Measurements from ENCODE around the gene RAB15. TPM values are rescaled to one million over a fixed set of nuclear protein-coding genes. Genes with fewer than 3 reads are reported as not detected.

RAB15 gene
- total RNA-seq, 1 donor, result 4.8 TPM

DNA sequence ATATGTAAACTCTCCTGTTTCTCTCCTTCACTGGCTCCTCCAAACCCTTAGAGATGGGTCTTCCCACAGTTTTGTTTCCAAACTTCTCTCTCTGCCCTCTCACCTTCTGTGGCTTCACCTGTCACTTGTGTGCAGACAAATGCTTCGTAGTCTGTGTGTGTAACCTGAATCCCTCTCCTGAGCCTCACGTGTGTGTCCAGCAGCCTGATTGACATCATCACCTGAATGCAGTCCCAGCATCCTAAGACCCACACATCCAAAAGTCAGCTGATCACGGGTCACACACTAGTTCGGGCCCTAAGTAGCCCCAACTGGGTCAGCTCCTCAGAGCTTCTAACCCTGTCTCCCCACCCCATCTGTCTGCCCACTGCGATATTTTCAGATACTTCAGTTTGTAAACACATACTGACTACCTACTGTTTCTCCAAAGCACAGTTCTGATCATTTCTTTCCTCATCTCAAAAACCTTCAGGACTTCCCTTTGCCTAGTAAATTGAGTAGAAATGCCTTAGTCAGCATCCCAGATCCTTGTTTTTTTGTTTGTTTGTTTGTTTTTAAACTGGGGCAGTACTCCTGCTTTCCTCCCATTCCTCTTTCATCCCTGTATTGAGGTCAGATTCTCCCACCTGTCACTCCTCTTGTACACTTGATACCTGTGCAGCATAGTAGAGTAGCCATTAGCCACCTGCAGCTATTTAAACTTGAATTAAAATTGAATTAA is 38.2 kb upstream of the RAB15 start:
- DNase-seq (ENCODE audit: low read depth), result no peak
- H3K4me3 ChIP-seq (ENCODE audit: low read depth, low read length), result no peak overlapping the region
- TF ChIP-seq, protein P1, sequence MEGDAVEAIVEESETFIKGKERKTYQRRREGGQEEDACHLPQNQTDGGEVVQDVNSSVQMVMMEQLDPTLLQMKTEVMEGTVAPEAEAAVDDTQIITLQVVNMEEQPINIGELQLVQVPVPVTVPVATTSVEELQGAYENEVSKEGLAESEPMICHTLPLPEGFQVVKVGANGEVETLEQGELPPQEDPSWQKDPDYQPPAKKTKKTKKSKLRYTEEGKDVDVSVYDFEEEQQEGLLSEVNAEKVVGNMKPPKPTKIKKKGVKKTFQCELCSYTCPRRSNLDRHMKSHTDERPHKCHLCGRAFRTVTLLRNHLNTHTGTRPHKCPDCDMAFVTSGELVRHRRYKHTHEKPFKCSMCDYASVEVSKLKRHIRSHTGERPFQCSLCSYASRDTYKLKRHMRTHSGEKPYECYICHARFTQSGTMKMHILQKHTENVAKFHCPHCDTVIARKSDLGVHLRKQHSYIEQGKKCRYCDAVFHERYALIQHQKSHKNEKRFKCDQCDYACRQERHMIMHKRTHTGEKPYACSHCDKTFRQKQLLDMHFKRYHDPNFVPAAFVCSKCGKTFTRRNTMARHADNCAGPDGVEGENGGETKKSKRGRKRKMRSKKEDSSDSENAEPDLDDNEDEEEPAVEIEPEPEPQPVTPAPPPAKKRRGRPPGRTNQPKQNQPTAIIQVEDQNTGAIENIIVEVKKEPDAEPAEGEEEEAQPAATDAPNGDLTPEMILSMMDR (IDR thresholded peaks at IDR 0.05; ENCODE audit: insufficient read depth, low read length), result no peak

DNA sequence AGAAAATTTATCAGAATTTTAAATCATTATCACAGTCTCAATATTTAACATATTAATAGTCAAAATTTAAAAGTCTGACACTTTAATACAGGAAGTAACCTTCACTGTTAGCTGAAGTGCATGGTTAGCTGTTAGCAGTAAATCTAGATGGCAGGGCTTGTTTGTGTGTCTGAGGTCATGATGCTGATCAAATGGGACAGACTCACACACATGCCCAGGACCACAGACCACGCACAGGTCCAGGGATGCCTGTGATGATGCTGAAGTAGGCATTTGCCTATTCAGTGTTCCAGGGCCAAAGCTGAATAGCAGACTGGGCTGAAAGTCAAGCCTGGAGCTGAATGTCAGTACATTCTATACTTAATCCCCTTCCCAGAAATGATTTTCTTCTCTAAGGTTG is 35.1 kb upstream of the RAB15 start:
- no peak for DNase-seq (ENCODE audit: low read depth)
- no peak overlapping the region for H3K4me3 ChIP-seq (ENCODE audit: low read depth, low read length)
- TF ChIP-seq, protein P1 (IDR thresholded peaks at IDR 0.05; ENCODE audit: insufficient read depth, low read length), result no peak

DNA sequence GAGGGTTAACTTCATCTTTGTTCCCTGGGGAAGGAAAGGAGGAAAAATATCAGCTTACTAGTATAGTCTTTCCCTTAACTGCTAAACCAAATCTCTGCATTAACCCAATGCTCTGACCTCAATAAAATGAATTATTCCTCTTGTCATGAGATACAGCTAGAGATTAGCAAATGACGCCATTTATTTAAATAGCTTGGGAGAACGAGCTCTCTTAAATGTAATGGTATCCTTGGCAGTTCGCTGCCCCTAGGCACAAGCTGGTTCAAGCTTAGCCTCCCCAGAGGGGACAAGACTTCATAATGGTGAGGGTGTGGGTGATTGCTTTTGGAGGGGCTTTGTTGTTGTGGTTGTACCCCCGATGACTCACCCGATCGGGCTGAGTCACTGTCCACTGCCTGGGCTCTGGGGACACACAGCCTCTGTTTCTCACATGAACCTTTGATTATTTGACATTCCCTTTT is 34.2 kb upstream of the RAB15 start:
- no peak for DNase-seq (ENCODE audit: low read depth)
- TF ChIP-seq, protein P1 (IDR thresholded peaks at IDR 0.05; ENCODE audit: insufficient read depth, low read length), result no peak
- H3K4me3 ChIP-seq (ENCODE audit: low read depth, low read length), result no peak overlapping the region

DNA sequence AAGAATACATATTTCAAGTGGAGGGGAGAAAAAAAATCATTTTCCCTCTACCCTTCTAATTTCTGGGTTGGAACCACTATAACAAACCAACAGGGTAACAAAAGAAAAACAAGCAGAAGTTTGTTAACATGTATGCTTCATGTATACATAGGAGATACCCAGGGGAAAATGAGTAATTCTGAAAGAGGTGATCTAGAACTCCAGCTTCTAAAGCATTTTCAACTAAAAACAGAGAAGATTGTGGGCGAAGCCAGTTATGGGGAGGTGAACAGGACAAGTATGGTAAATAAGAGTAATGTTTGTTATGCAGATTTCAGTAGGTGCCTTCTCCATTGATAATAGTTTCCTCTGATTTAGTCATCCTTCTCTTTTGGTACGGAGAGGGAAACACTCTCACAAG is 31.3 kb upstream of the RAB15 start:
- TF ChIP-seq, protein P1 (IDR thresholded peaks at IDR 0.05; ENCODE audit: insufficient read depth, low read length), result no peak
- no peak overlapping the region for H3K4me3 ChIP-seq (ENCODE audit: low read depth, low read length)
- peak; percentile 4 for DNase-seq (ENCODE audit: low read depth)

DNA sequence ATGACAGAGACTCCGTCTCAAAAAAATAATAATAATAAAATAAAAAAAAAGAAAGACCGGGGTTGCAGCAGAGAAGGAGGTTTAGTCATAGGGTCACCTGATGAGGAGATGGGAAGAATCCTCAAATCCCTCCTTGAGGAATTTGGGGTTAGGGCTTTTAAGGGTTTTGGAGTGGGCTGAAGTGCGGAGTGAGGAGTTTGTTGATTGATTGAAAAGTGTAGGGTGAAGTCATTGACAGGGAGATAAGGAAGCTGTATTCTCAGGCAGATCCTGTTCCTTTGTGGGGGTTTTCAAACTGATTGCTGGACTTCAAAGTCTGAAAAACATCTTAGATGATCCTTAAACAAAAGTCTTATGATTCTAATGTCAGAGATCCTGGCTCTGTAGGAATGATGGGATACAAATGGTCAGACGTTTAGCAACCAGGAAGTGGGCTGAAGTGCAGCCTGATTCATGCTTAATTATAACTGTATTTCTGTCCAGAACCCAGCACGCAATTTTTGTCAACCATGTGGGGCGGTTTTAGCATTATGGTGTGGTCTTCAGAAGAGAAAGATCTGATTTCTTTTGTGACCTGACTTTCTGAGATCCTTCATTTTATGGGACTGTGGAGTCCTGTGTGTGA is 30.6 kb upstream of the RAB15 start:
- H3K4me3 ChIP-seq (ENCODE audit: low read depth, low read length), result no peak overlapping the region
- DNase-seq (ENCODE audit: low read depth), result peak; percentile 62
- TF ChIP-seq, protein P1 (IDR thresholded peaks at IDR 0.05; ENCODE audit: insufficient read depth, low read length), result no peak

DNA sequence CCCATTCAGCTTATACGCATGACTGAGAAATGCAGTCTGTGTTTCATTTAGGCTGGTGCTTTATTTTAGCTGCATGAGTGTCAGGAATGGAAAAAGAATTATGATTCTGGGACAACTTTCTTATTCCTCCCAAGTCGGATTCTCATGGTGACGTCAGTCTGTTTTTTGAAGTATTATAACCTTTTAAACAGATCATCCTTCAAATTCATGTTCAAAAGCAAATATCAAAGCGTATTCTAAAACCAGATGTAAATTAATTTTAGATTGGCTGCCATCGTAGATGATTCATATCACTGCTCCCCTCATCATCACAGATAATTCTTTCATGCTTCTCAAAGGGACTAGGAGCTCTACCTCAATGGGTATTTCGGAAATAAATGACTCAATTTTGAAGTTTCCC is 29.6 kb upstream of the RAB15 start:
- H3K4me3 ChIP-seq (ENCODE audit: low read depth, low read length), result no peak overlapping the region
- no peak for DNase-seq (ENCODE audit: low read depth)
- TF ChIP-seq, protein P1 (IDR thresholded peaks at IDR 0.05; ENCODE audit: insufficient read depth, low read length), result no peak

All from fibroblast of the aortic adventitia (primary cell).